CD4-positive, alpha-beta T cell treated with Interleukin-6 for 4 hours (primary cell): Measurements from ENCODE around the gene ZNF484.
"Not testable (repeated sequence)": the region's sequence is repeated elsewhere in the genome, so short reads cannot be mapped to it uniquely, and the experiment has no call there.

Experiments
- DNase-seq: peaks from one replicate; pipeline ENCODE4 v3.0.0-alpha.2; 2020; ENCODE audit warnings: mixed read lengths

Gene ZNF484

GRCh38 chr9:92877531-92878430 is at the start of gene ZNF484:
Gene ZNF484, minus strand, starts transcription at chr9:92878038. Its CDS starts 3,009 bp downstream, at chr9:92875029.
- peak; percentile 99 for DNase-seq

GRCh38 chr9:92920437-92920836 is 42.6 kb upstream of the ZNF484 start:
- DNase-seq = no peak

GRCh38 chr9:92917176-92917800 is 39.5 kb upstream of the ZNF484 start:
- DNase-seq = no peak

- DNase-seq = no peak
Measured at GRCh38 chr9:92911511-92912475, 34.0 kb upstream of the ZNF484 start.

- DNase-seq = not testable (repeated sequence)
Measured at GRCh38 chr9:92905137-92905536, 27.3 kb upstream of the ZNF484 start.

- DNase-seq = no peak
Measured at GRCh38 chr9:92897323-92897722, 19.5 kb upstream of the ZNF484 start.

- no peak for DNase-seq
Measured at GRCh38 chr9:92895812-92896436, 18.1 kb upstream of the ZNF484 start.

- no peak for DNase-seq
Measured at GRCh38 chr9:92894711-92895362, 17.0 kb upstream of the ZNF484 start.

- DNase-seq = not testable (repeated sequence)
Measured at GRCh38 chr9:92893916-92894610, 16.2 kb upstream of the ZNF484 start.

GRCh38 chr9:92892276-92892675 is 14.4 kb upstream of the ZNF484 start:
- DNase-seq = not testable (repeated sequence)

- no peak for DNase-seq
Measured at GRCh38 chr9:92890761-92891160, 12.9 kb upstream of the ZNF484 start.

GRCh38 chr9:92887880-92888338 is 10.1 kb upstream of the ZNF484 start:
- peak; percentile 47 for DNase-seq

- peak; percentile 58 for DNase-seq
Measured at GRCh38 chr9:92886846-92887610, 9.2 kb upstream of the ZNF484 start.

- peak; percentile 26 for DNase-seq
Measured at GRCh38 chr9:92883666-92884405, 6.0 kb upstream of the ZNF484 start.

- DNase-seq = no peak
Measured at GRCh38 chr9:92882276-92882675, 4.4 kb upstream of the ZNF484 start.

- no peak for DNase-seq
Measured at GRCh38 chr9:92875373-92875772, 2.5 kb downstream of the ZNF484 start.

GRCh38 chr9:92870289-92870688 is 7.5 kb downstream of the ZNF484 start:
- DNase-seq = no peak

GRCh38 chr9:92866600-92866999 is 11.2 kb downstream of the ZNF484 start:
- DNase-seq = not testable (repeated sequence)

- no peak for DNase-seq
Measured at GRCh38 chr9:92864152-92864551, 13.7 kb downstream of the ZNF484 start.

GRCh38 chr9:92860867-92861266 is 17.0 kb downstream of the ZNF484 start:
- DNase-seq = no peak
